Endothelial cell of hepatic sinusoid (primary cell): ENCODE results near the gene ARSG.

ENCODE experiments used
- in situ Hi-C: cut with HindIII; loops from 2 replicates; pipeline ENCODE4 v1.10.0; 2017; ENCODE audit warnings: low sequenced_read_pairs

Gene ARSG

DNA sequence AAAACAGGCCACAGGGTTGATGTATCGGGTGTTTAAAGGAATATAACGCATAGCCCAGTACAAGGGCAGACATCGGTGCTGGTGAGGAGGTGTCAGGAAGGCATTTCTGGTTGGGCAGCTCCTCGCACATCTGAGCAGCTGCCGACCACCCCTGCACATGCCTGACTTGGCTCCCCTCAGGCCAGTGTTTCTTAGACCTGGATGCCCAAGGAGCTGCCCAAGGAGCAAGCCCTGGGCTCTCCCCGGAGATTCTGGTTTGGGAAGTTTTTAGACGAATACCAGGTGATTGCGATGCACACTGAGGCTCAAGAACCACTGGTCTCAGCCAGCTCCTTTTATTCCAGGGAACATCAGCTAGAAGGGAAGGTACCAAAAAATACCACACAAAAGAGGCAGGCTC is 154.4 kb downstream of the ARSG start:
- in situ Hi-C loops, result no loop called here

DNA sequence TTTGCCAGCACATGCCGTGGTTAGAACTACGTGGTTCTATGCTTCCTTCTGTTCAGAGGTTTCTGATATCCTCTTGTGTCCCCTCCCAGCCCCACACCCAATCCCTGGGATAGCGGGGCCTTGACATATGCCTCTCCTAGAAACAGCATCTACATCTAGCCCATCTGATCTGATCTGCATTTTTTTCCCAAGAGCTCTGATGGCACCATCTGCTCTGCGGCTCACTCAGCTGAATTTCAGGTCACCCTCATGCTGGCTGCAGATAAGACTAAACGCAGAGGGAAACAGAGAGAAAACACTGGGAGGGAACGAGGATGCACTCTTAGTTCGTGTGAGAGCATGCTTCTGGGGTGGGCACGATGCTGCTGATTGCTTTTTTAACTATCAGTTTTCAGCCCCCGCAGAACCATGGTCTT is 155.3 kb downstream of the ARSG start:
- in situ Hi-C loops, result no loop called here

GRCh38 chr17:68449021-68449739 is 157.9 kb downstream of the ARSG start:
- in situ Hi-C loops, result no loop called here

DNA sequence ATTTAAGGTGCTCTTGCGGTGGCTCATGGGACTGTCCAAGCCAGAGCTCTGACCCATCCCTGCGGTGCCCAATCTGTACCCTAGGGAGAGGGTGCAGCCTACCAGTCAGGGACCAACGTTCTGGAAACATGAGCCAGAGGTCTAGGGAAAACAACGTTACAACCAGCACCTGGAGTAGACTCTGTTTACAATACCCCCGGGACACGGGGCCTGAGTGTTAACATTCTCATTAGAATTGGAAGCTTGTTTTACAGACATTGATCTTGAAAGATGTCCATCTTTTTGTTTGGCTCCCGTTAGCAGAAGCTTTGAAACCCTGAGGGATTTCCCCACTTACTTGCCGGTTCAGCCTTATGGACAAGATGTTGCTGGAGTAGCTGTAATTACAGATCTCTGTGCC is 159.1 kb downstream of the ARSG start:
- in situ Hi-C loops, result no loop called here

GRCh38 chr17:68450801-68451200 is 159.5 kb downstream of the ARSG start:
- in situ Hi-C loops, result no loop called here

GRCh38 chr17:68451670-68452354 is 160.5 kb downstream of the ARSG start:
- in situ Hi-C loops, result no loop called here

- in situ Hi-C loops, result no loop called here
These were observed 161.5 kb downstream of the ARSG start for GRCh38 chr17:68452724-68453290.

- in situ Hi-C loops, result no loop called here
These were observed 162.8 kb downstream of the ARSG start for GRCh38 chr17:68453991-68454665.

DNA sequence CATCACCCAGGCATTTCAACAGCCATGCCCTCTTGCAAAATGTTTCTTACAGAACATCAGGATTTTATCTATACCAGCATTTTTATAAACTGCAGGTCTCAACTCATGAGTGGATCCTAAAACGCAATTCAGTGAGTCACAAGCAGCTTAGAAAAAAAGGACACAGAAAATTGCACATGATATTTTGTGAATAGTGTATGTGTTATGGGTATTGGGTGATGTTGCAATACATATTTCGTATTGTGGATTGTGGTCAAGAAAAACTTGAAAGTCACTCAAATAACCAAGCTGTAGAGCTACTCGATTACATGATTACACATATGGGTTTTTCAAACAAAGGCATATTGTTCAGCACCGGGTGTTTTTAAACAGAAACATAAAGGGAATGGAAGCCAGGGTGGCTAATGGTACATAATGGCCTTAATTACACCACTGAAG is 164.6 kb downstream of the ARSG start:
- in situ Hi-C loops, result no loop called here

DNA sequence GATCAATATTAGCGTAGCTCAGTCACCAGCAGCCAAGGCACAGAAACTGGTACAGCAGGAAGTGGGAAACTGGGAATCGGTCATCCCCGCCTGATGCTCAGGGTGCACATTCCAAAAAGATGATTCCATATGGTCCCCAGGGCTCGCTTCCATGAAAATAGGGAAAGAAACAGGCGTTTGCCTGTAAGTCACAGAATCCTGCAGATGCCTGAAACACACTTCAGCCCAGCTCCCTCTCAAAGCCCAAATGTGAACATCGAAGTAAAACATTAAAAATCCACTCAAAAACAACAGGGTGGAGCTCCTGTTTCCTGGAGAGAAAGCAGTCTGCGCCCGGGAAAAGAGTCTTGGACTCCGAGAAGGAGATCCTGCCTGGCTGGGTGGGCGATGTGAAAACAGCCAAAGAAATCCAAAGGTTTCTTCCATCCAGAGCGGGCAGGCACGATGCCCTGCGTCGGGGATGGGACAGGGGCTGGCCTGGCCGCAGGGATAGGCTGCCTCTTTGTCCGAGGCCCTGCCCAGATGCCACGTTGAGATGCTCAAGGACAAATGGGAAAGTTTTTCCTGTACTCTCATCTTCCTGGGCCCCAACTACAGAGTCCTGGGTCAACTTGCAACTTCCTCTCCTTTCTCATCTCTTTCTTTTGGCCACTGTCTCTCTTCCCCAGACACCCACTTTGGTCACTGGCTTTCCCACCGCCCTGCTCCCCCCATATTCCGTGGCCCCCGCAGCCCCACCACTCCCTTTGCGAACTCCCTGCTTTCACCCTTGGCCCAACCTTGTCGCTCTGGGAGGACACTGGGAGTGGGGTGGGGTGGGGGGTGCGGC is 165.3 kb downstream of the ARSG start:
- in situ Hi-C loops, result no loop called here

- in situ Hi-C loops, result no loop called here
These were observed 165.9 kb downstream of the ARSG start, which contains the start of gene WIPI1 for GRCh38 chr17:68457168-68457538. WIPI1 (minus strand) TSS chr17:68457496; CDS start chr17:68457421, 75 bp downstream.

DNA sequence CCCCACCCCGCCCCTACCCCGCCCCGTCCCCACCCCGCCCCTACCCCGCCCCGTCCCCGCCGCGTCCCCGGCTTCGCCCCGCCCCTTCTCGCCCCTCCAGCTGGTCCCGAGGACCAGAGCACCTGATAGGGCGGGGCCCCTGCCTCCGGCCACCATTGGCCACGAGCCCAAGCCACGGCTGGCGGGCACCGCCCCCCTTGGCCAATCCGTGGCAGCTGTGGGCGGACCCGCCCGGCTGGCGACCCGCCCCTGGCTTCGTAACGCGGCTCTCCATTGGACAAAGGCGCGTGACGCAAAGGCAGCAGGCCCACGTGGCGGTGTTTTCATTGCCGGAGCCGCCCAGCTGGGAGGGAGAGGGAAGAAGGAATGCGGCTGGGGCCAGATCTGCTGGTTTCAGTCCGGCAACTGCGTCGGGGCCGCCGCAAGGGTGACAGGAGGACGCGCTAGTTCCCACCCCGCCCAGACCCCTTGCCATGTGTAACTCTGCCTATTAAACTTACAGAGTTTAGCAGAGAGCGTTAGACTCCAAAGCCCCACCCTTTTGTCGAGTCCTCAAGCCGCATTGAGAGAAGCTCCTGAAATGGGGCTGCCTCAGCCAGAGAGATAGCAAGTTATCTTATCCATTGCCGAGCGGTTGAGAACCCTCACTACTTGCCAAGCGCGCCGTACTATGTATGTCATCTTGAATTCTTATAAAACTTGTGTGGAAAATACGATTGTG is 166.4 kb downstream of the ARSG start:
- in situ Hi-C loops, result no loop called here

- in situ Hi-C loops, result no loop called here
These were observed 167.2 kb downstream of the ARSG start for GRCh38 chr17:68458260-68459036.

DNA sequence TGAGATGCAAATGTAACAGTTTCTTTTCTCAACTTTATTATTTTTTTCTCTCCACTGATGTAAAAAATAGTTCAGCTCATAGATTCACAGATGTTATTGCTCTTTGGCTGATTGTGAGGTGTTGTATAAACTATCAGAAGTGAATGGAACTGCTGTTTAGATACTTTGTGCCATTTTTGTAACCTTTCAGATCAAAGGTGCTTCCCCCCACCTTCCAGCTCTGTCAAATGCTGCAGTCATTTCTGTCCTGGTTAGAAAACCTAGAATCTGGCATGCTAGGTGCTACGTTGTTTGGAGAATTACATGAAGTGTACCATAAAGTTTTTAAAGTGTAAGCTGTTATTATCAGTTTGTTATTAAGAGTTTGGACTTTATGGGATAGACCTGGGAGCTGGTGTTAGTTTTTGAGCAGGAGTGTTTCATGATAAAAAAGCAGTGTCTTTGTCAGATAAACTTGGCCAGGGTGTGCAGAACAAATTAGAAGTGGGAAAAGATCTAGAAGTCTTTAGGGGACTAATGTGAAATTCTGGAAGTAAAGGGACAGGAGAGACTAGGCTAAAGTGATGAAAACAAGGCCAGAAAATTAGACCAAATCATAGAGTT is 167.8 kb downstream of the ARSG start:
- in situ Hi-C loops, result no loop called here

DNA sequence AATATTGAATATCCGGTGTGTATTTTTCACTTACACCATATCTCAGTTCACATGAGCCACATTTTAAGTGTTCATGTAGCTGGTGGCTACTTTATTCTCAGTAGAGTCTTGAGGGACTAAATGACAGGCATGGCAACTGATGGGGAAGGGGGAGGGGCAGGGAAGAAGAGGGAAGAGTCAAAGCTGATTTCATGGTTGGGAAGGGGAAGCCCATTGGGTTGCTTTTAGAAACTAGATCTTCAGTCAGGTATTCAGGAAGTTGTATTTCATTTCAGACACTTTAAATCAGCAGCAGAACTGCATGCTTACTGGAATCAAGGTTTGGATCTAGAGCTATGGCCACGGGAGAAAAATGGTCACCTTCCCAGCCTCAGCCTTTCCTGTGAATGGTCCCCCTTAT is 168.9 kb downstream of the ARSG start:
- in situ Hi-C loops, result no loop called here

DNA sequence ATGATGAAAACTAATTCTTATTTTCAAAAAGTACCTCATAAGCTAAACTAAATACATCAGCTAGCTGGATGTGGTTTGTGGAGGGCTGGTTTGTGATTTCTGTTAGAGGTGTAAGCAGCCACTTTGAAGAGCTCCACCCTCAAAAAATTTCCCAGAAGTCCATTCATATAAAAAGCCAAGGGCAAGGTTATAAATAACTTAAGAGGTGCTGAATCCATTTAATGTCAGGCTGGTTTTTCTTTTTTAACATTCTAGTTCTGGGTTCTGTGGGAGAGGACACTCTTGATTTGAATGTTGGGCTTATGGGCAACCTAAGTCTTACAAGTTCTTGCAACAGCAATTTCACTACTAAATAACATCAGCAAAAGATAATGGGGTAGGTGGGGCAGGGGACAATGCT is 169.4 kb downstream of the ARSG start:
- in situ Hi-C loops, result no loop called here

- in situ Hi-C loops, result no loop called here
These were observed 169.8 kb downstream of the ARSG start for GRCh38 chr17:68461122-68461539.

GRCh38 chr17:68461589-68461988 is 170.3 kb downstream of the ARSG start:
- in situ Hi-C loops, result no loop called here
